Mucosa of descending colon (tissue), 3 donors: ENCODE results near the gene ERICH3. TPM values are rescaled to one million over a fixed set of nuclear protein-coding genes. Genes with fewer than 3 reads are reported as not detected.

ENCODE experiments used
- ATAC-seq: fragments of 200-7000 bp; cut with Tn5 transposase; one replicate; pipeline ENCODE4 v1.9.1; 2020; ENCODE audit warnings: mild to moderate bottlenecking, moderate library complexity
- DNase-seq, 3 donors: peaks; one replicate each; pipeline ENCODE4 v3.0.0-alpha.2; 2020
- H3K36me3 ChIP-seq: fragments of 200-600 bp; one replicate; pipeline ENCODE4 v1.8.0; 2021; ENCODE audit warnings: low read depth, mild to moderate bottlenecking
- H3K4me1 ChIP-seq: fragments of 200-600 bp; one replicate; pipeline ENCODE4 v1.8.0; 2021; ENCODE audit warnings: low read depth, mild to moderate bottlenecking
- H3K4me3 ChIP-seq: fragments of 200-600 bp; one replicate; pipeline ENCODE4 v1.8.0; 2021; ENCODE audit warnings: mild to moderate bottlenecking
- H3K9me3 ChIP-seq: fragments of 200-600 bp; one replicate; pipeline ENCODE4 v1.8.0; 2021; ENCODE audit warnings: mild to moderate bottlenecking
- intact Hi-C, 2 donors: fragments of 100-400 bp; cut with DNase I in 1 of 2; cut with micrococcal nuclease in 1 of 2; formaldehyde crosslinking; loops; one replicate each; pipeline versions ENCODE4 v1.11.0 to v1.11.1; 2022; cut with DNase I, micrococcal nuclease
- total RNA-seq, 3 donors: library from RNA; stranded (reverse); fragmentation: NEBNext Ultra II Directional in 2 of 3; extraction: Animal tissue kit (Norgen Biotek cat#: 25700) in 2 of 3; gene quantifications; one replicate each; pipeline versions ENCODE4 v1.2.1 to v1.2.4, GENCODE V29; 2021 to 2023
- TF ChIP-seq, protein P1 (sequence below): fragments of 200-600 bp; IDR thresholded peaks from one replicate; pipeline ENCODE4 v1.8.0; 2022; ENCODE audit warnings: antibody characterized with exemption, mild to moderate bottlenecking
- donor health status: DM: no; HTN: no; CAD: no; lungs with moderate emphysema.
- donor health status: DM: no; HTN: no; CAD: no.
- donor health status: DM: no; HTN: yes; CAD: no.

ERICH3 gene
- total RNA-seq, 3 donors from 2014 or later: 0.06 to 0.51 (median 0.14) TPM

DNA sequence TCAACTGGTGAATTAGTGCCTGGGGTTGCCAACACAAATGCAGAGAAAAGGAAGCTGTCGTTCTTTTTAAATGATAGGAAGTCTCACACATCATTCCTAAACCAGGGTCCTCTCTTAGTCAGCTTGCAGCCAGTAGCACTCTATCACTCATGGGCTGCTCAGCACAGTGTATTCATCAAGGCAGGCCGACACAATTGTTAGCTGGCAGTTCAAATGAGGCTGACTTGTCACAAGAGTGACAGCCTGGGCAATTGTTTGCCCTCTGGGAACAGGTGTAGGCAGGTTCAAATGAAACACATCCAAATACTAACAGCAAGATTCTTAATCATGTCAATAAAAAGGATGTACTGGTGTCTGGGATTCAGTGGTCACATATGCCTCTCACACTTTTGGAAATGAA lies 76.9 kb downstream of the ERICH3 start:
- ATAC-seq (no peak), DNase-seq (no peak)
- Histone ChIP-seq H3K9me3 (no peaks in the 10 kb centered on the region), H3K4me3 (no peak overlapping the region), H3K4me1 (no peaks in the 10 kb centered on the region), H3K36me3 (no peaks in the 10 kb centered on the region)
- intact Hi-C loops: no loop called here
- TF ChIP-seq, protein P1, sequence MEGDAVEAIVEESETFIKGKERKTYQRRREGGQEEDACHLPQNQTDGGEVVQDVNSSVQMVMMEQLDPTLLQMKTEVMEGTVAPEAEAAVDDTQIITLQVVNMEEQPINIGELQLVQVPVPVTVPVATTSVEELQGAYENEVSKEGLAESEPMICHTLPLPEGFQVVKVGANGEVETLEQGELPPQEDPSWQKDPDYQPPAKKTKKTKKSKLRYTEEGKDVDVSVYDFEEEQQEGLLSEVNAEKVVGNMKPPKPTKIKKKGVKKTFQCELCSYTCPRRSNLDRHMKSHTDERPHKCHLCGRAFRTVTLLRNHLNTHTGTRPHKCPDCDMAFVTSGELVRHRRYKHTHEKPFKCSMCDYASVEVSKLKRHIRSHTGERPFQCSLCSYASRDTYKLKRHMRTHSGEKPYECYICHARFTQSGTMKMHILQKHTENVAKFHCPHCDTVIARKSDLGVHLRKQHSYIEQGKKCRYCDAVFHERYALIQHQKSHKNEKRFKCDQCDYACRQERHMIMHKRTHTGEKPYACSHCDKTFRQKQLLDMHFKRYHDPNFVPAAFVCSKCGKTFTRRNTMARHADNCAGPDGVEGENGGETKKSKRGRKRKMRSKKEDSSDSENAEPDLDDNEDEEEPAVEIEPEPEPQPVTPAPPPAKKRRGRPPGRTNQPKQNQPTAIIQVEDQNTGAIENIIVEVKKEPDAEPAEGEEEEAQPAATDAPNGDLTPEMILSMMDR: no peak

DNA sequence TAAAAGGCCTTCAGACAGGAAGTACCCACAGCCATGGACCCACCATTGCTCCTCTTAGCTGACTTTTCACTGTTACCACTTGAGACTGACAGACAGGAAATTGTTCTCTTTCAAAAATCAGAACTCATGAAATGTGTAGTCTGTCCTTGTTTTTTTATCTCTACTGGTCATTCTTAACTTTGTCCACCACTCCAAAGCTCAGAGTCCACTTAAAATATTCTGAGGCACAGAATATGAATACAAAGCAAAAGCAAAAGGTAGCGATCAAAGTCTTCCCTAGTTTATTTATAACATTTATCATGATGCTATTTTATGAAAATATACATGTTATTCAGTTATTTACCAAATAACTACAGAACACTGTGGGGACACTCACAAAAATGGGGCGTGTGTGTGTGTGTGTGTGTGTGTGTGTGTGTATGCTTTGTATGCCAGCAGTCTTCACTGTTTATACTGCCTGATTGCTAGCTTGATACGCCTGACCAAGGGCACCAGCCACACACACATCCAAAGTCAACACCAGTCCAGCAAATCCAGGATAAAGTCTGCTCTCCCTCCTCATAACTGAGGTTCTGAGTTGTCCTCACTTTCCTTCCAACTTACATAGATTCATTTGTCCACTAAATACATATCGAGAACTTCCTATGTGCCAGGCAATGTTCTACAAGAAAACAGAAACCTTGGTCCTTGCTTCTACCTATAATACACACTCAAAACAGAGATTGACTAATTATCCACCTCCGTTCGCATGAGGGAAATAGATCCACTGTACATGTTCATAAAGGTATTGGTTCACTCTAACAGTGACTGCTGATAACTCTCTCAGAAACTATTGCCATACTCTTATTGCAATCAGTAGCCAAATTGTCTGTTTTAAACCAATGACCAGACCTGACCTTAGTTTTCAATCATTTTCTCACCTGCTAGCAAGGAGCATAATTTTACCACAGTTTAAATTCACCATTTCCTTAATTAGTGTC lies 79.4 kb downstream of the ERICH3 start:
- no peak overlapping the region for H3K4me3 ChIP-seq
- no peaks in the 10 kb centered on the region for H3K36me3 ChIP-seq
- DNase-seq (no peak), ATAC-seq (no peak)
- no peaks in the 10 kb centered on the region for H3K9me3 ChIP-seq
- TF ChIP-seq, protein P1: no peak
- intact Hi-C loops: no loop called here
- H3K4me1 ChIP-seq: no peaks in the 10 kb centered on the region

DNA sequence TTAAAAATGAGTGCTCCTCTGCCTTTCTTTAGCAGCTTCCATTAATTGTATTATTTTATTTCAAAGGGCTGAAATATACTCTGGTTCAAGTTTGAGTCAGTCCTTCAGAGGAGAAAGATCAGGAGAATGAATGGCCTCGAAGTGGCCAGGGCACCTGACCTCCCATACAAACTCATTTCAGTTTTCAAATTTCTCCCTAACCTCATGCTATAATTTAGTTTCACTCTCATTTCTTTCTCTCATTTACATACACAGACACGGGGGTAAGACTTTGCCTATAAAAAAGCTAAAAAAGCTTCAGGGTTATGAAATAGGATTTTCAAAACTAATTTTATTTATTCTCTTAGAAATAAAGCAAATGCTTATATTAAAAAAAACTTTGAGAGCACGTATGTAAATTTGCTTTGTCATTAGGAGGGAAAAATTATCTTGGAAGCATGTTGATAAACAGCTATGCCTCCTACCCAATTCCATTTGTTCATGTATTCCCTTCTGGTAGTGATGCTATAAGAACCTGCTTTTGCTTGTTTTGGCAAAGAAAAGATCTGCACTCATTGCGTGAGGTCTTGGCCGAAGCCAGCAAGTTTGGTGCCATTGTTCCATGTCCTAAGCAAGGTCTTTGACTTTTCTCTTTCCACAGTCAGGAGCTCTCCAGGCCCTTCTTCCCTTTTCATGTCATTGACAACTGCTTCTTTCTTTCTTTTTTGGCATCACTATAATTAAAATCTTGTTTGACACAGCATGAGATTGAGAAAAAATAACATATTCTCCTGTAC lies 80.8 kb downstream of the ERICH3 start:
- TF ChIP-seq, protein P1: no peak
- Histone ChIP-seq H3K9me3 (no peaks in the 10 kb centered on the region), H3K36me3 (no peaks in the 10 kb centered on the region), H3K4me1 (no peaks in the 10 kb centered on the region), H3K4me3 (no peak overlapping the region)
- DNase-seq (no peak), ATAC-seq (no peak)
- intact Hi-C loops: no loop called here

DNA sequence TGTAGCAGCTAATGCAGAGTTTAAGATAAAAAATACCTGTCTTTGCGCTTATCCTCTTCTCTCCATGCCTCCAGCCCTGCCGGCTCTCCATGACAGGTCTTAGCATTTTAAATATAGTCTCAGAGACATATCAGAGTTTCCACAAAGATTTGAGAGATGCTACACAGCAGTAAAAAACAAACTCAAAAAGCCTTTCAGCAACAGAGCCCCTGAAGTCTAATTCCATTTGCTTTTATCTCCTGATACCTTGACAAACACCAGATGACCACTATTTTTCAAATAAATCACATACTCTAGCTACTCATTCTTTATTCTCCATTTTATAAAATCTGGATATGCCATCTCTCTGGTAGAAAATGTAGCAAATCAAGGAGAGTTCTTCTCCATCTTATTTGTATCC lies 81.6 kb downstream of the ERICH3 start:
- no peaks in the 10 kb centered on the region for H3K36me3 ChIP-seq
- TF ChIP-seq, protein P1: no peak
- H3K9me3 ChIP-seq: no peaks in the 10 kb centered on the region
- ATAC-seq (no peak), DNase-seq (no peak)
- H3K4me3 ChIP-seq: no peak overlapping the region
- intact Hi-C loops: no loop called here
- H3K4me1 ChIP-seq: no peaks in the 10 kb centered on the region

DNA sequence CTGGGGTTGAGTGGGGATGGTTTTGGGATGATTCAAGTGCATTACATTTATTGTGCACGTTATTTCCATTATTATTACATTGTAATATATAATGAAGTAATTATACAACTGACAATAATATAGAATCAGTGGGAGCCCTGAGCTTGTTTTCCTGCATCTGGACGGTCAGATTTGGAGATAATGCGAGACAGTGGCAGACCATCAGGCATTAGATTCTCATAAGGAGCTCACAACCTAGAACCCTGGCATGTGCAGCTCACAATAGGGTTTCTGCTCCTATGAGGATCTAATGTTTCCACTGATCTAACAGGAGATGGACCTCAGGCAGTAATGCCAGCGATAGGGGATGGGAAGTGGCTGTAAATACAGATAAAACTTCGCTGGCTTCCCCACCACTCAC lies 83.3 kb downstream of the ERICH3 start:
- intact Hi-C loops: no loop called here

More for the DNA sequence above, 83.3 kb downstream of the ERICH3 start:
- no peaks in the 10 kb centered on the region for H3K4me1 ChIP-seq
- no peaks in the 10 kb centered on the region for H3K36me3 ChIP-seq
- H3K4me3 ChIP-seq: no peak overlapping the region
- DNase-seq (no peak), ATAC-seq (no peak)
- no peaks in the 10 kb centered on the region for H3K9me3 ChIP-seq
- TF ChIP-seq, protein P1: no peak
